ENCODE data around the gene ZNF516.
"Not testable (repeated sequence)": the region's sequence is repeated elsewhere in the genome, so short reads cannot be mapped to it uniquely, and the experiment has no call there.

ZNF516 gene

GRCh38 chr18:76495006-76495370, at the start of gene ZNF516:
Gene ZNF516, minus strand, starts transcription at chr18:76495242. Its CDS starts 52,188 bp downstream, at chr18:76443054.
- no peak for DNase-seq (ENCODE audit: low read depth)

- DNase-seq (ENCODE audit: low read depth): no peak
Observed at GRCh38 chr18:76538846-76539245, 43.8 kb upstream of the ZNF516 start.

GRCh38 chr18:76537621-76538020, 42.6 kb upstream of the ZNF516 start:
- no peak for DNase-seq (ENCODE audit: low read depth)

GRCh38 chr18:76536593-76536992, 41.6 kb upstream of the ZNF516 start:
- DNase-seq (ENCODE audit: low read depth): not testable (repeated sequence)

GRCh38 chr18:76532875-76533274, 37.8 kb upstream of the ZNF516 start:
- no peak for DNase-seq (ENCODE audit: low read depth)

- no peak for DNase-seq (ENCODE audit: low read depth)
Observed at GRCh38 chr18:76530846-76531245, 35.8 kb upstream of the ZNF516 start.

- DNase-seq (ENCODE audit: low read depth): no peak
Observed at GRCh38 chr18:76530391-76530790, 35.3 kb upstream of the ZNF516 start.

- DNase-seq (ENCODE audit: low read depth): no peak
Observed at GRCh38 chr18:76529433-76529811, 34.4 kb upstream of the ZNF516 start.

GRCh38 chr18:76528477-76529432, 33.7 kb upstream of the ZNF516 start:
- DNase-seq (ENCODE audit: low read depth): no peak

- no peak for DNase-seq (ENCODE audit: low read depth)
Observed at GRCh38 chr18:76525911-76526310, 30.9 kb upstream of the ZNF516 start.

- no peak for DNase-seq (ENCODE audit: low read depth)
Observed at GRCh38 chr18:76524900-76525698, 30.1 kb upstream of the ZNF516 start.

GRCh38 chr18:76524477-76524876, 29.4 kb upstream of the ZNF516 start:
- DNase-seq (ENCODE audit: low read depth): no peak

- no peak for DNase-seq (ENCODE audit: low read depth)
Observed at GRCh38 chr18:76522551-76522950, 27.5 kb upstream of the ZNF516 start.

GRCh38 chr18:76522122-76522503, 27.1 kb upstream of the ZNF516 start:
- no peak for DNase-seq (ENCODE audit: low read depth)

GRCh38 chr18:76521417-76522121, 26.5 kb upstream of the ZNF516 start:
- no peak for DNase-seq (ENCODE audit: low read depth)

- no peak for DNase-seq (ENCODE audit: low read depth)
Observed at GRCh38 chr18:76518860-76519538, 24.0 kb upstream of the ZNF516 start.

- DNase-seq (ENCODE audit: low read depth): no peak
Observed at GRCh38 chr18:76518123-76518859, 23.2 kb upstream of the ZNF516 start.

GRCh38 chr18:76515576-76515975, 20.5 kb upstream of the ZNF516 start:
- DNase-seq (ENCODE audit: low read depth): no peak

GRCh38 chr18:76514573-76514972, 19.5 kb upstream of the ZNF516 start:
- DNase-seq (ENCODE audit: low read depth): no peak

GRCh38 chr18:76507830-76508385, 12.9 kb upstream of the ZNF516 start:
- no peak for DNase-seq (ENCODE audit: low read depth)
